Measurements from ENCODE around the gene ZNF30. TPM values are rescaled to one million over a fixed set of nuclear protein-coding genes. Genes with fewer than 3 reads are reported as not detected.

The ZNF30 gene
- total RNA-seq, 2 experiments from 2014 or later = 4.2 to 4.4 TPM

DNA sequence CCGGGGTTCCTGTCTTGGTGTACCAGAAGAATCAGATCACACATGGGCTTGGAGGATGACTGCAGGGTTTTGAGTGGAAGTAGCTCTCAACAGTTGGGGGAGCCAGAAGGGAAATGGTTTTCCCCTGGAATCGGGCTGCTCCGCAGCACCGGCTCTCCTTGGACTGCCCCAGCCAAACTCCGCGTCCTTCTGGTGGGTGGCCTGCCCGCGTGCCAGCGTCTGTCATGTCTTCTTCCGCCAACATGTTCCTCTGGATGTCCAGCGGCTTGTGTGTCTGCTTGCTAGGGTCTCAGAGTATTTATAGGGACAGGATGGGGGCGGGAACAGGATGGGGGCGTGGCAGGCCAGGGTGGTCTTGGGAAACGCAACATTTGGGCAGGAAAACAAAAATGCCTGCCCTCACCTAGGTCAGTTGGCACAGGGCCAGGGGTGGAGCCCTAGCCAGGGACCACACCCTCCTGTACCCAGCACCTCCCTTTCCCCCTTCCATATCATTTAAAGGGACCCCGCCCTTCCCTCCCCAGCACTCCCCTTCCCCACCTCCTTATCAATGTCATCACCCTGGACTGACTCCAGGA is 1.3 kb upstream of the ZNF30 start:
- no peaks in the 10 kb centered on the region for H3K27me3 Mint-ChIP-seq
- TF ChIP-seq, protein P1, sequence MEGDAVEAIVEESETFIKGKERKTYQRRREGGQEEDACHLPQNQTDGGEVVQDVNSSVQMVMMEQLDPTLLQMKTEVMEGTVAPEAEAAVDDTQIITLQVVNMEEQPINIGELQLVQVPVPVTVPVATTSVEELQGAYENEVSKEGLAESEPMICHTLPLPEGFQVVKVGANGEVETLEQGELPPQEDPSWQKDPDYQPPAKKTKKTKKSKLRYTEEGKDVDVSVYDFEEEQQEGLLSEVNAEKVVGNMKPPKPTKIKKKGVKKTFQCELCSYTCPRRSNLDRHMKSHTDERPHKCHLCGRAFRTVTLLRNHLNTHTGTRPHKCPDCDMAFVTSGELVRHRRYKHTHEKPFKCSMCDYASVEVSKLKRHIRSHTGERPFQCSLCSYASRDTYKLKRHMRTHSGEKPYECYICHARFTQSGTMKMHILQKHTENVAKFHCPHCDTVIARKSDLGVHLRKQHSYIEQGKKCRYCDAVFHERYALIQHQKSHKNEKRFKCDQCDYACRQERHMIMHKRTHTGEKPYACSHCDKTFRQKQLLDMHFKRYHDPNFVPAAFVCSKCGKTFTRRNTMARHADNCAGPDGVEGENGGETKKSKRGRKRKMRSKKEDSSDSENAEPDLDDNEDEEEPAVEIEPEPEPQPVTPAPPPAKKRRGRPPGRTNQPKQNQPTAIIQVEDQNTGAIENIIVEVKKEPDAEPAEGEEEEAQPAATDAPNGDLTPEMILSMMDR (IDR thresholded peaks at IDR 0.05) = no peak

DNA sequence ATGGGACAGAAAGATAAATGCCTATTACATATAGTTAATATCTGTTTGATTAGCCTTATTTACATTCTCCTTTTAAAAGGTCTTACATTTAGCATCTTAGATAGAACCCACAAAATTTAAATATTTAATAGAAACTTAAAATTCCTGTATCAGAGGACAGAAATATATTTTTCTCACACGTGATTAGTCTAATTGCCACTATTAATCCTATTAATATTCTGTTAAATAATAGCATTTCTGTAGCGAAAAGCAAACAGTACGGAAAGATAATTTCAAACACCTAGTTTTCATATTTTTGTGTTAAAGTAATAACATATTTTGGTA is 380 bp upstream of the ZNF30 start:
- H3K27me3 Mint-ChIP-seq = no peaks in the 10 kb centered on the region
- H3K4me1 Mint-ChIP-seq (ENCODE audit: low read depth) = peaks cover 12% of the 10 kb centered on the region
- H3K36me3 Mint-ChIP-seq (ENCODE audit: low read depth) = peaks cover 8% of the 10 kb centered on the region
- no peak for DNase-seq
- ChIA-PET POLR2A (no interaction called here), CTCF (interaction anchor here (1.1 to 2.4 kb wide), 6 partner anchors 32 to 287 kb away, joined by 3 to 9 read pairs (median 4); no protein-coding TSS in a partner anchor)
- intact Hi-C loops (cut with micrococcal nuclease) = no loop called here
- no peak for ATAC-seq
- peak overlapping the region; percentile 91 for H3K4me3 Mint-ChIP-seq
- H3K27ac Mint-ChIP-seq = no peak overlapping the region
- H3K9me3 Mint-ChIP-seq = no peaks in the 10 kb centered on the region
- TF ChIP-seq, protein P1 (IDR thresholded peaks at IDR 0.05) = no peak

More for the DNA sequence above, 1.3 kb upstream of the ZNF30 start:
- ChIA-PET CTCF (no interaction called here), POLR2A (no interaction called here)
- Mint-ChIP-seq H3K27ac (no peak overlapping the region), H3K9me3 (no peaks in the 10 kb centered on the region), H3K36me3 (ENCODE audit: low read depth) (peaks cover 7% of the 10 kb centered on the region), H3K4me1 (ENCODE audit: low read depth) (peaks cover 12% of the 10 kb centered on the region), H3K4me3 (no peak overlapping the region)
- no peak for DNase-seq
- no peak for ATAC-seq
- intact Hi-C loops (cut with micrococcal nuclease) = no loop called here

DNA sequence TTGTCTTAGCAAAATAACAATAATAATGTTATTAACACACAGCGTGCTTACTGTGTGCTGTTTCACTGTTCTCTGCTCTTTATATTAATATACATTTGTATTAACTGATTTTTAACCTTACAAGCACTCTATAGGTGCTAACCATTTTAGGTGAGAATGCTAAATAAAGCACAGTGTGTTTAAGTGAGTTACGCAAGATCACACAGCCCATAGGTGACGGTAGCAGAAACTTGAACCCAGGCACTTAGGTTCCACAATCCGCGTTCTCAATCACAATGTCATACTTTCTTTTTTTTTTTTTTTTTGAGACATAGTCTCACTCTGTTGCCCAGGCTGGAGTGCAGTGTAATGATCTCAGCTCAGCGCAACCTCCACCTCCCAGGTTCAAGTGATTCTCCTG is 5.8 kb downstream of the ZNF30 start:
- no peak overlapping the region for H3K4me3 Mint-ChIP-seq

DNA sequence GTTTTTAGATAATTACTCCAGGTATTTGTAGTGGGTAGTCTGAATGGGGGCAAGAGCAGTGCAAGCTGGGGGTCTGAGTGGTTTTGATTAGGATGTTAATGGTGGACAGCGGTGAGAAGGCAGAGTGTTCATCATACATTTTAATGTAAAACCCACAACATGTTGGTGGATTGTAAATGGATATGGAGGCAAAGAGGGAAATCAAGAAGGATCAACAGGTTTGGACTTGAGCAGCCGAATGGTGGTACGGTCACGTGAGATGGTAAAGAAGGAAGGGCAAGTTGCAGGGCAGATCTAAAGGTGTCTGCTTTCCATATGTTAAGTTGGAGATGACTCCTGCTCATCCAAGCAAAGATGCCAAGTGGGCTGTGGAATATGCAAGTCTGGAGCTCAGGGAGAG is 9.5 kb downstream of the ZNF30 start:
- intact Hi-C loops (cut with micrococcal nuclease) = no loop called here
- Mint-ChIP-seq H3K4me3 (no peak overlapping the region), H3K27ac (no peak overlapping the region), H3K9me3 (peaks cover 12% of the 10 kb centered on the region), H3K4me1 (ENCODE audit: low read depth) (no peaks in the 10 kb centered on the region), H3K36me3 (ENCODE audit: low read depth) (peaks cover 69% of the 10 kb centered on the region), H3K27me3 (no peaks in the 10 kb centered on the region)
- CTCF ChIA-PET = interaction anchor here (0.6 kb wide), 1 partner anchor 134 kb away, joined by 3 read pairs; no protein-coding TSS in a partner anchor
- TF ChIP-seq, protein P1 (IDR thresholded peaks at IDR 0.05) = no peak
- ATAC-seq = no peak
- no peak for DNase-seq
- POLR2A ChIA-PET = interaction anchor here (1.3 kb wide), 1 partner anchor 9 kb away, joined by 3 read pairs; no protein-coding TSS in a partner anchor

More for the DNA sequence above, 5.8 kb downstream of the ZNF30 start:
- intact Hi-C loops (cut with micrococcal nuclease) = no loop called here
- CTCF ChIA-PET = interaction anchor here (1.6 kb wide), 1 partner anchor 20 kb away, joined by 3 read pairs; no protein-coding TSS in a partner anchor
- peaks cover 5% of the 10 kb centered on the region for H3K4me1 Mint-ChIP-seq (ENCODE audit: low read depth)
- H3K36me3 Mint-ChIP-seq (ENCODE audit: low read depth) = peaks cover 52% of the 10 kb centered on the region
- no peak for ATAC-seq
- peaks cover 3% of the 10 kb centered on the region for H3K9me3 Mint-ChIP-seq
- TF ChIP-seq, protein P1 (IDR thresholded peaks at IDR 0.05) = no peak
- POLR2A ChIA-PET = no interaction called here
- no peaks in the 10 kb centered on the region for H3K27me3 Mint-ChIP-seq
- H3K27ac Mint-ChIP-seq = no peak overlapping the region
- no peak for DNase-seq

DNA sequence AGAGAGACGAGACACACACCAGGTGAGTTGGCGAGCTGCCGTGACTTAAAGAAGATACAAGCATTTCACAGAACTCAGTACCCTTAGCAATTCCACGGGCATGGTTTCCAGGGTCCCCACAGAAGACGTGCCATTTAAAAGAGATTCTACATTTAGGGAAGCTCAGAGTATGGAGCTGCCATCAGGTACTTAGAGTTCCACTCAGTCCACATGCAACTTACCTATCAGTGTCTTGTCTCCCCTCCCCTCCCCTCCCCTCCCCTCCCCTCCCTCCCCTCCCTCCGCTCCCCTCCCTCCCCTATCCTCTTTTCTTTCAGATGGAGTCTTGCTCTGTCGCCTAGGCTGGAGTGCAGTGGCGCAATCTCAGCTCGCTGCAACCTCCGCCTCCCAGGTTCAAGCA is 12.2 kb downstream of the ZNF30 start:
- POLR2A ChIA-PET = no interaction called here
- H3K9me3 Mint-ChIP-seq = peaks cover 29% of the 10 kb centered on the region
- CTCF ChIA-PET = no interaction called here
- no peak for ATAC-seq
- TF ChIP-seq, protein P1 (IDR thresholded peaks at IDR 0.05) = no peak
- DNase-seq = no peak
- intact Hi-C loops (cut with micrococcal nuclease) = no loop called here
- no peak overlapping the region for H3K4me3 Mint-ChIP-seq
- no peaks in the 10 kb centered on the region for H3K4me1 Mint-ChIP-seq (ENCODE audit: low read depth)
- peaks cover 78% of the 10 kb centered on the region for H3K36me3 Mint-ChIP-seq (ENCODE audit: low read depth)
- no peaks in the 10 kb centered on the region for H3K27me3 Mint-ChIP-seq
- no peak overlapping the region for H3K27ac Mint-ChIP-seq

Measured in activated CD8-positive, alpha-beta T cell treated with anti-CD3 and anti-CD28 coated beads for 36 hours (primary cell).